Islet of Langerhans (tissue), 1 donor: ENCODE measurements around the gene DLGAP1.

ENCODE experiments used
- FAIRE-seq: peaks from one replicate; lab custom pipeline; 2011; peaks lifted over from hg19 to GRCh38; lab: Jason Lieb, UNC

DLGAP1 gene

DNA sequence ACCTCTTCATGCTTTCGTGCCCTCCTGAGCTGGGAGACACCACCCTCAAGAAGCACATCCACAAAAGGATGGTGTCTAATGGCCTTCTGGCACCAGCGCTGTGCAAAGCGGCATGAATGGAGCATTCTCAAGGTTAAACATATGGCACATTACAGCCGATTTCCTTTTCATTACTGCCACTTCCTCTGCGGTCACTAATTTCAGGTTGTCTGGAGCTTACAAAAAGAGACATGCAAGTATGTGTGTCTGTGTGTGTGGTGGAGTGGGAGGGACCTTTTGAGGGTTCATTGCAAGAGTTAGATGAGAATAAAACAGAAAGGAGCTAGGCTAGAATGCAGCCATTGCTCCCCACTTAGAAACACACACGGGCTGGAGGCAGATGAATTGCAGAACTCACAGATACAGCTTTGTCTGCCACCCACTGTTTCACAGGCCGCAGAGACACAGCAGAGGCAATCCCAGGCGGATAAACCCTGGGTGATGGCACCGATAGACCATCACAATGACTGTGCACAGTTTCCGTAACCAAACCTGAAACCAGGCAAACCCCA lies 929.2 kb downstream of the DLGAP1 start:
- FAIRE-seq: no peak

DNA sequence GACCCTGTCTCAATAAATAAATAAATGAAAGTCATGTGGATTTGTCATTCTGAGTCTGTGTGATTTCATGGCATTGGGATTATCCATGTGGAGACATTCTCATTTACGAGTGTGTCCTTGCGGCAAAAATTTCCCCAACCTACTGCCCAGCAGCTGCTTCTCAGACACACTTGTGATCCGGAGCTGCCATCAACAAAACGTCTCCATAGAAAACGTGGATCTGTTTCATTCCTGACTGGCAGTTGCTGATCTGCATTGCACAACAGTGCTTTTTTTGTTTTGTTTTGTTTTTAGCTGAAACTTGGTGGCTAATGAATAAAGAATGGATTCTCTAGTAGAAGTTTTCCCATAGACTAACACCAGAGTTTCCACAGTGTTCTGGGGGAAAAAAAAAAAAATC lies 930.4 kb downstream of the DLGAP1 start:
- FAIRE-seq: no peak

DNA sequence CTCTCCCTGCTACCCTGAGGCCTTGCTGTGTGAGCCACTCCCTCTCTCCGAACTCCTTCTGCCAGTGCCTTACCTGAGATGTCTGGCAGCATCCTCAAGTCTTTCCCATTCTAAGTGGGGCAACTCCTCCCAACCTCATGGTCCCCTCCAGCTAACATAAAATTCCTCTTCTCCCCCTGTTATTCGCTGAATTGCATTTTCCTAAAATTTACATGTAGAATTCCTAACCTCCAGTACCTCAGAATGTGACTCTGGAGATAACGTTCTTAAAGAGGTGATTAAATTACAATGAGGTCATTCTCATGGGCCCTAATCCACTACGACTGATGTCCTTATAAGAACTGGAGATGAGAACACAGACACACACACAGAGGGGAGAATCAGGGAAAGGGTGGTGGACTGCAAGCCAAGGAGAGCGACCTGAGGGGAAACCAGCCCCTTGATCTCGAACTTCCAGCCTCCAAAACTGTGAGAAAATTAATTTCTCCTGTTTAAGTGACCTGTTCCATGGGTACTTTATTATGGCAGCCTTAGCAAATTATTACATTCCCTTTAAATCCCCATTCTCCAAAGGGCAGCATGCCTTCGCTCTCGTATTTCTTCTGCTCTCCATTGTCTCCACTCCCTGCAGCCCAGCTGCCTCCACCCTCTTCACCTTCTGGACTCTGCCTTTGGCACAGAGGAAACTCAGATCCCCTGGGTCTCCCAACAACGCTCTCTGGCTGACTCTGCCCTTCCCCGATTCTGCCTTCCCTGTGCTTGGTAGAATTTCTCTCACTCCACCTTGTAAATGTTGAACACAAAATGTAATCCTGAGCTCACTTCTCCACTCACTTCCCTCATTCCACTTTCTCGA lies 934.6 kb downstream of the DLGAP1 start:
- FAIRE-seq: no peak

GRCh38 chr18:3514312-3515216 lies 940.5 kb downstream of the DLGAP1 start:
- FAIRE-seq: no peak

GRCh38 chr18:3513481-3513880 lies 941.6 kb downstream of the DLGAP1 start:
- FAIRE-seq: no peak

GRCh38 chr18:3511980-3512379 lies 943.1 kb downstream of the DLGAP1 start:
- no peak for FAIRE-seq

DNA sequence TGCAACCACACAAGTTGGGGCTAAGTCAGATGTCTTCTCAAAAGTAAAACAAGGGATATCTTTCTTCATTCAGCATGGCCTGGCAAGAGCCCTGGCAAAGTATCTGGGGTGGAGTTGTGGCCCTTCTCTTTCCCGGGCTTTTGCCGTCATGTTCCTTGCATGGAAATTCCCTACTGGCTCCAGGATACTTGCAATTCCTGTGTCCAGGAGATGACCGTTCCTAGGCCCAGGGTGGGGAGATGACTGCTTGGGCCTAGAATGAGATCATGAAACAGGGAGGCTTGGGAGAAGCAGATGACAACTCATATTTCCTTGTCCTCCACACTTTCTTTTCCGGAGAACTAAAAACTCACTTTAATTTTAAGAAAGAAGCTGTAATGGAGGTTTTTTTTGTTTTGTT lies 944.2 kb downstream of the DLGAP1 start:
- no peak for FAIRE-seq

GRCh38 chr18:3510024-3510423 lies 945.1 kb downstream of the DLGAP1 start:
- FAIRE-seq: no peak

DNA sequence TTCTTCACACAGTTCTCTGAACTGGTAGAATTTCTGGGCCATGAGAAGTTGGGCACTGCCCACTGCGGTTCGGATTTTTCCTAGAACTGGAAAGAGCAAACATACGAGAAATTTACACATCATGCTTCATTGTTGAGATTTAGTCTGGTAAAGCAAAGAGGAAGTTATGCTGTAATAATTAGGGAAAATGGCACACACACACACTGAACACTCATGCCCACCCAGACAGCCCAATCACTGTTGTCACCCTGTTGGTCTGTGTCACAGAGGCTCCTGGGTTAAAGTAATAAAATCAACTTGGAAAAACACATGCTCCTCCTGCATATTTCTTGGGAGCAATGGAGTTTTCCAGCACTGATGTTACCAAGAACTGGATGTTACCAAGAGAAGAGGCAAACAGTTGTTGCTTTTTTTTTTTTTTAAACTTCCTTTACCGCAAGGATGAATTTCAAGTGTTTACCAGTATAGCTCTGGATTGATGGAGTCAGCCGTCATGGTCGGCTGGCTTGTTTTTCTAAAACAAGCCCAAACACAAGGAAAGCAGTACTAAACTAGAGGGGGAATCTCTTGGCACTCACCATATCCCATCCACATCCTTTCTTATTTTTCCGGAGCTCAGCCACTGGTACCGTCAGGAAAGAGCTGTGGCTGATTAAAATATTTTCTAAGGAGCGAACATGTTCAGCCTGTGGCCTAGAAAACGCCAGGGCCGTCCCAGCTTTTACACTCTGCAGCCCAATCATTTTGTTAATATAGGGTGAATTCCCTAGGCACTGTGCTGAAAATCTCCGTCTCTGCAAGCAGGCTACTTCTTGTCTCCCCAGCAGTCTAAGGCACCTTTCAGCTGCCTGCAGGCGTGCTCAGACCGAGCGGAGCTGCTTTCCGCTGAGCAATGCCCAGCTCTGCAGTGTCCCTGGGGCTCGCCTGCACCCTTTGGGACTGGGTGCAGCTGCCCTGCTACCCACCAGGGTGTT lies 946.2 kb downstream of the DLGAP1 start:
- no peak for FAIRE-seq

- no peak for FAIRE-seq
Measured at GRCh38 chr18:3504637-3505036, 950.5 kb downstream of the DLGAP1 start.

DNA sequence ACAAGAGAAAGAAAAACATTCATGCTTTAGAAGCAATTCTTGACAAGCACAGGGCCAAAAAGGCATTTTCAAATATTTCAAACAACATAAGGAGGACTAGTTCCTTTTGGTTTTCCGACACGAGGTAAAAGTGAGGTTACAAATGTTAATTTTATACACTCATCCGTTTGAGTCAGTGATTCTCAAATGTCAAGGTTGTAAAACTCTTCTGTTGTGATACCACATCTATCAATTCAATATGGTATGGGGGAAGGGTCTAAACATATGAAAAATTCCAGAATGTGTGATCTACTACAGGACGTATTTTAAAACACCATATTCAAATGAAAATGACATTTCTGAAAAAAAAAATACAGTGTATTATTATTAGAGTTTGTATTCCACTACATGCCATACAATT lies 952.5 kb downstream of the DLGAP1 start:
- FAIRE-seq: no peak

DNA sequence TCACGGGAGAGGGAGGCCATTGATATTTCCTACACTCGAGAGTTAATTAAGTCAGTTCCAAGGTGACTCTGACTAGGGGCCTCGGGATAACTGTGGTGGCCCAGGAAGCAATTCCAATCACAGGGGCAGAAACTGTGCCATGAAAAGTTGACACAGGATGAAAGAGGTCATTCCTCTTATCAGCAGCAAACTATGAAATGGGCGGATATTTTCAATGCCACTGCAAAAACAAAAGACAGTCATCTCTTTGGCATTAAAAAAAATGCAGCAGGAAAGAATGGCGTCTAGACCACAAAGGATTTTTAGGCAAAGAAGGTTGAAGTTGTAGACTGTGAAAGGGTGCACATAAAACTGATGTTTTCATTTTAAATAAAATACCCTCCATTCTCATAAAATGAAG lies 955.1 kb downstream of the DLGAP1 start:
- FAIRE-seq: no peak

DNA sequence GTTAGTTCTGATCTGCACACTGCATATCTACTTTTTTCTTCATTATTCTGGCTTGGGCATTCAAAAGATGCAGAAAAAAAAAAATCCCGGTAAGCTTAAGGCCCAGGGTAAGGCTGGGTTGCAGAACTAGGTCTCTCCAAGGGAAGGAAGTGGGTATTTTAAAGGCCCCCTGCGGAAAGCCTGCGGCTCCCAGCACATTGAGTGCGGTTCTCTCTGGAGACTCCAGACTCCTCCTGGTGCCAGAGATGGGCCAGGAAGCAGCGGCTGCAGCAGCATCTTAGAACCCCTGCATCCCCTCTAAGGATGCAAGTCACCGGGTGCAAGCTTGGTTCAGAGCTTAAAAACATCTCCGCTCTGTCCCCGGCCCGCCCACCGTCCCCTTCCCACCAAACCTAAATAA lies 955.6 kb downstream of the DLGAP1 start:
- no peak for FAIRE-seq

DNA sequence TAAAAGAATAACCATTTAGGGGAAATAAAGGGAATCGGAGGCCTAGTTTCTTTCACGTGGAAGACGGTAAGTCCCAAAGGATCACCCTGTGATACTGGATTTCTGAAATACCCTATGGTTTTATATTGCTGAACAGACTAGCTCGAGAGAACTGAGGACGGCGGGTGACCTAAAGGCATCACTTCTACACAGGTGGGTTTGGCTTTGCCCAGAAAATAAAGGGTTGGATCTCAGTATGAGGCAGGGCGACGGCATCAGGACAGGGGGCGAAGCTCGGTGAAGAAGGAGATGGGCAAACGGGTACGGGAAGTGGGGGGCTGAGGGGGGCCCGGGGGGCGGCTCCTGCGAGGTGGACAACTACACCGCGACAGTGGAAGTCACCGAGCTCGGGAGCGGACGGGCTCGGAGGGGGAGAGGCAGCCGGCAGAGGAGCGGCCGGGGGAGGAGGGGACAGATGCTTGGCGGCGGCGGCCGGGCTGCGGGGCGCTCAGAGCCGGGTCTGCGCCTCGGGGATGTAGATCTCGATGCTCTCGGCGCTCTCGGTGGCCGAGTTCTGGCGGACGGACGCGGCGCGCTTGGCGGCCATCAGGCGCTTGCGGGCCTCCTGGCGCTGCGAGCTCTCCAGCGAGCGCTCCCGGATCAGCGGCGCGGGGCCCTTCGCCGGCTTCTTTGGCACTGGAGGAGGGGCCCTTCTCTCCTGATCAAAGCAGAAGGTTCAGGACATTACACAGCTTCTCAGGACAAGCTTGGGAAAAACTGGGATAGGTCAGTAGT lies 956.2 kb downstream of the DLGAP1 start:
- FAIRE-seq: no peak

DNA sequence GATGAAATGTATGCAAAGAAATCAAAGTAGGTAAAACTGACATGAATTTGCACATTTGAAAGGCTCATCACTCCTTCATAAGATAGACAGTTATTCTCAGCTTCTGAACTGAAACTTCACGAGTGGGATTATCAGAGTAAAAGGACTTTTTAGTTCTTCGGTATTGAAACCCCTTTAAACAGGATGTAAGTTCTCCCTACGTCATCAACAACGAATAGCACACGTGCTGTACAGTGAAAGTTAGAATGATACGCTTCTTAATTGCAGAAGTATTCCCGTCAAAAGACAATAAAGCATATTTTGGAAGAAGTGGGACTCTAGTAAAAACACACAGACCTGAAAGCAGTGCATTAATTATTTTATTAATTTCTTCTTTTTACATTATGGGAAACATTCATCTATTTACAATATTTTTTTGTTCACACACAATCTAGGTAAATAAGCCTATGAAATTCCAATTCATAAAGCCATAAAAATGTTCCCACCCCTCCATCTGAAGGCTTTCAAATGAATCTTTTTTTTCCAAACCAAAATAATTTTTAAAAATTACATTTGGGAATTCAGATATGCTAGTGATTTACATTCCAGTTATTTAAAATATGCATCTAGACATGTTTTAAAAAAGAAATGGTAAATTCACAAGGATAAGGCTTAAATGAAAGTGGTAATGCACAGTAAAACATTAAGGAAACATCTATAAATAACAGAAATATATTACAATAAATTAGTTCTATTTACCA lies 959.2 kb downstream of the DLGAP1 start:
- FAIRE-seq: no peak

GRCh38 chr18:3494569-3494968 lies 960.5 kb downstream of the DLGAP1 start:
- no peak for FAIRE-seq

DNA sequence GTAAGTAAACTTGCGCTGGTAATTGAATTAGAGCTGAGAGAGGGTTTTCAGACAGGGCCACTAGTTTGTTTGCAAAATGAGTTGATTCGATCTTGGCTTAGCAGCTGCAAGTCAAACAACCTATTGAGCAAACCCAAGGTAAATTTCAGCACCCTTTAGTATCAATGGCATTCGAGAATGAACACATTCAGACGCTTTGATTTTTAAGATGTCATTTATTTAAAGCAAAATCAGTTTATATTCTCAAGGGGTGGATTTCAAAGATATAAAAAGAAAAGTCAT lies 960.9 kb downstream of the DLGAP1 start:
- no peak for FAIRE-seq

GRCh38 chr18:3493501-3494244 lies 961.4 kb downstream of the DLGAP1 start:
- FAIRE-seq: no peak

DNA sequence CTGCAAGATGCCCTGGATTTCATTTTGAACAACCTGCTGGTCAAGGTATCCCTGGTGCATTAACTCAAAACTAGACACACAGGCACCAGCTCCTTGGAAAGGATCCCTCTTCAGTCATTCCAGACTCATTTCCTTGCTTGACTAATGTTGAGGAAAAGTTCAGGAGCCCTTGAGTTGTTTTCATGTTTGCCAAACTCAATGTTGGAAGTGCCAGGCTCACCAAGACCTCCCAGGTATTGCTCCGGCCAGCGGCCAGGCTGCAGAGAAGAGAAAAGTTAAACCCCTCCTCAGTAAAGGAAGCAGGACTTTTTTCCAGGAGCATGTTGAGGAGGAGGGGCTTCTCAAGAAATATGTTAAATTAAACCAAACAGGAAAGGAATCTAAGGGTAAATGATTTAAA lies 962.4 kb downstream of the DLGAP1 start:
- FAIRE-seq: no peak
